ENCODE results near the gene PFN3.

- TF ChIP-seq CTCF (IDR thresholded peaks at IDR 0.05; ENCODE audit: low read depth, low read length) (no peak), EZH2phosphoT487 (IDR thresholded peaks at IDR 0.05; ENCODE audit: low read depth) (no peak)
Measured at GRCh38 chr5:177374211-177374610, 26.2 kb downstream of the PFN3 start.

Measured in OCI-LY3 (cell line).